ENCODE measurements around the gene L2HGDH.

L2HGDH gene

GRCh38 chr14:50270932-50271331 is 41.1 kb downstream of the L2HGDH start:
- TF ChIP-seq FOXP2 (optimal IDR thresholded peaks at IDR 0.05; ENCODE audit: borderline replicate concordance, extremely low read depth, extremely low read length, insufficient read depth): no peak

GRCh38 chr14:50265029-50265428 is 47.0 kb downstream of the L2HGDH start:
- TF ChIP-seq FOXP2 (optimal IDR thresholded peaks at IDR 0.05; ENCODE audit: borderline replicate concordance, extremely low read depth, extremely low read length, insufficient read depth): no peak
- no peak for TF ChIP-seq REST (IDR thresholded peaks at IDR 0.05; ENCODE audit: insufficient read depth in 1 of 2, low read depth in 2 of 2, low read length in 2 of 2)
- no peak for TF ChIP-seq POLR2AphosphoS5 (IDR thresholded peaks at IDR 0.05; ENCODE audit: low read depth, low read length)
- TF ChIP-seq TAF1 (IDR thresholded peaks at IDR 0.05; ENCODE audit: borderline replicate concordance, insufficient read depth, low read length): no peak
- no peak for TF ChIP-seq SIN3A (IDR thresholded peaks at IDR 0.05; ENCODE audit: borderline replicate concordance, insufficient read depth, low read length)

GRCh38 chr14:50263321-50263720 is 48.7 kb downstream of the L2HGDH start:
- TF ChIP-seq REST (IDR thresholded peaks at IDR 0.05; ENCODE audit: insufficient read depth in 1 of 2, low read depth in 2 of 2, low read length in 2 of 2) (no peak), FOXP2 (optimal IDR thresholded peaks at IDR 0.05; ENCODE audit: borderline replicate concordance, extremely low read depth, extremely low read length, insufficient read depth) (no peak), TAF1 (IDR thresholded peaks at IDR 0.05; ENCODE audit: borderline replicate concordance, insufficient read depth, low read length) (no peak), POLR2AphosphoS5 (IDR thresholded peaks at IDR 0.05; ENCODE audit: low read depth, low read length) (no peak), SIN3A (IDR thresholded peaks at IDR 0.05; ENCODE audit: borderline replicate concordance, insufficient read depth, low read length) (no peak)

- TF ChIP-seq SIN3A (IDR thresholded peaks at IDR 0.05; ENCODE audit: borderline replicate concordance, insufficient read depth, low read length) (no peak), POLR2AphosphoS5 (IDR thresholded peaks at IDR 0.05; ENCODE audit: low read depth, low read length) (no peak), FOXP2 (optimal IDR thresholded peaks at IDR 0.05; ENCODE audit: borderline replicate concordance, extremely low read depth, extremely low read length, insufficient read depth) (no peak), TAF1 (IDR thresholded peaks at IDR 0.05; ENCODE audit: borderline replicate concordance, insufficient read depth, low read length) (no peak), REST (IDR thresholded peaks at IDR 0.05; ENCODE audit: insufficient read depth in 1 of 2, low read depth in 2 of 2, low read length in 2 of 2) (no peak)
These were observed 49.2 kb downstream of the L2HGDH start for GRCh38 chr14:50262865-50263264.

GRCh38 chr14:50260511-50260910 is 51.5 kb downstream of the L2HGDH start:
- no peak for TF ChIP-seq TAF1 (IDR thresholded peaks at IDR 0.05; ENCODE audit: borderline replicate concordance, insufficient read depth, low read length)
- TF ChIP-seq POLR2AphosphoS5 (IDR thresholded peaks at IDR 0.05; ENCODE audit: low read depth, low read length): no peak
- no peak for TF ChIP-seq REST (IDR thresholded peaks at IDR 0.05; ENCODE audit: insufficient read depth in 1 of 2, low read depth in 2 of 2, low read length in 2 of 2)
- no peak for TF ChIP-seq FOXP2 (optimal IDR thresholded peaks at IDR 0.05; ENCODE audit: borderline replicate concordance, extremely low read depth, extremely low read length, insufficient read depth)
